GM18511 (cell line): ENCODE measurements around the gene KCNJ16.

ENCODE experiments used
- ATAC-seq: cut with Tn5 transposase; IDR thresholded peaks from one replicate; pipeline ENCODE4 v1.9.1; 2021; ENCODE audit warnings: mild to moderate bottlenecking, moderate library complexity; ENCODE audit not compliant: unreplicated experiment

Gene KCNJ16

GRCh38 chr17:70095455-70095854 is 20.4 kb downstream of the KCNJ16 start:
- ATAC-seq, result no peak

- ATAC-seq, result no peak
These were observed 21.8 kb downstream of the KCNJ16 start for GRCh38 chr17:70096861-70097260.

- ATAC-seq, result no peak
These were observed 23.0 kb downstream of the KCNJ16 start for GRCh38 chr17:70098030-70098429.

- ATAC-seq, result no peak
These were observed 24.3 kb downstream of the KCNJ16 start for GRCh38 chr17:70099294-70099693.

GRCh38 chr17:70099884-70100283 is 24.9 kb downstream of the KCNJ16 start:
- no peak for ATAC-seq

GRCh38 chr17:70100983-70101382 is 26.0 kb downstream of the KCNJ16 start:
- ATAC-seq, result no peak

GRCh38 chr17:70102531-70102930 is 27.5 kb downstream of the KCNJ16 start:
- ATAC-seq, result no peak

- ATAC-seq, result no peak
These were observed 29.9 kb downstream of the KCNJ16 start for GRCh38 chr17:70104791-70105523.

- no peak for ATAC-seq
These were observed 30.6 kb downstream of the KCNJ16 start for GRCh38 chr17:70105641-70106040.

- ATAC-seq, result no peak
These were observed 31.5 kb downstream of the KCNJ16 start for GRCh38 chr17:70106551-70106950.

GRCh38 chr17:70107441-70107840 is 32.4 kb downstream of the KCNJ16 start:
- no peak for ATAC-seq

- ATAC-seq, result no peak
These were observed 33.0 kb downstream of the KCNJ16 start for GRCh38 chr17:70107904-70108565.

GRCh38 chr17:70109497-70109896 is 34.5 kb downstream of the KCNJ16 start:
- no peak for ATAC-seq

GRCh38 chr17:70110443-70110880 is 35.4 kb downstream of the KCNJ16 start:
- no peak for ATAC-seq

- no peak for ATAC-seq
These were observed 36.2 kb downstream of the KCNJ16 start for GRCh38 chr17:70111201-70111600.

GRCh38 chr17:70114405-70114804 is 39.4 kb downstream of the KCNJ16 start:
- ATAC-seq, result no peak

- no peak for ATAC-seq
These were observed 40.1 kb downstream of the KCNJ16 start for GRCh38 chr17:70115126-70115525.

- ATAC-seq, result no peak
These were observed 41.9 kb downstream of the KCNJ16 start for GRCh38 chr17:70116919-70117318.

- no peak for ATAC-seq
These were observed 44.5 kb downstream of the KCNJ16 start for GRCh38 chr17:70119545-70119944.

GRCh38 chr17:70119983-70120382 is 45.0 kb downstream of the KCNJ16 start:
- no peak for ATAC-seq

- ATAC-seq, result no peak
These were observed 45.4 kb downstream of the KCNJ16 start for GRCh38 chr17:70120425-70120824.

- ATAC-seq, result no peak
These were observed 46.1 kb downstream of the KCNJ16 start for GRCh38 chr17:70121126-70121525.
